HG03066 (cell line): ENCODE data around the gene CFAP92.

ENCODE experiments used
- ATAC-seq: cut with Tn5 transposase; IDR thresholded peaks from one replicate; pipeline ENCODE4 v1.9.1; 2021; ENCODE audit warnings: low read depth; ENCODE audit not compliant: unreplicated experiment

CFAP92 gene

DNA sequence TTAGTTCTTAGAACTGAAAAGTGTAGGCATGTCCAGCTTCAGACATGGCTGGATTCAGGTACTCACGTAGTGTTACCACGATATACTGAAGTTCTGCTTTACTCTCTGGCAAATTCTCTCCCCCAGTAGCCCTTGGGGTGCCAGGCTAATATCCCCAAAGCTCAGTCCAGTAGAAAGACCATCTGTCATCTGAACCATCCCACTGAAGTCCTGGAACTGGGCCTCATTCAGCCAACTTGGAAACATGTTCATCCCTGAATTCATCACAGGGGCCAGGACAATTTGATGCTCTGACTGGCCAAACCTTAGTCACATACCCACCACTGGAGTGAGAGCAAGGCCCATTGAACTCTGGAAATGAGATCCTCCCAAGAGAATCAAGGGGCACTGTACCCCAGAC lies 15.4 kb upstream of the CFAP92 start:
- no peak for ATAC-seq

DNA sequence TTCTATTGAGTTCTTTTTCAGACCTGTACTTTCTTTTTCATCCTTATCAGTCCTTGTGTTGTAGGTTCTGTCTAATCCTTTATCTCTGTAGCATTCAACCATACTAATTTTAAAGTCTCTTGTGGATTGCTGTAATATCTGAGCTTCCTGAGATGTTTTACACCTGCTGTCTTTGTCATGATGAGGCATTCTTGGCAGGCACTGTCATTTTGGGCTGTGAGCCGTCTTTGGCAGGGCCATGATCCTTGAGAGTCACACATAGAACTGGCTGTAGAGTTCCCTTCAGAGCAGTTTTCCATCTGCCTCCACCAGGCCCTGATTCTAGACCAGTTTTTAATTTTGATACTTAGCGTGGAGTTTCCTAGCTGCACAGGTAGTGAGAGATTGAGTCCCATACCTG lies 13.9 kb upstream of the CFAP92 start:
- no peak for ATAC-seq

DNA sequence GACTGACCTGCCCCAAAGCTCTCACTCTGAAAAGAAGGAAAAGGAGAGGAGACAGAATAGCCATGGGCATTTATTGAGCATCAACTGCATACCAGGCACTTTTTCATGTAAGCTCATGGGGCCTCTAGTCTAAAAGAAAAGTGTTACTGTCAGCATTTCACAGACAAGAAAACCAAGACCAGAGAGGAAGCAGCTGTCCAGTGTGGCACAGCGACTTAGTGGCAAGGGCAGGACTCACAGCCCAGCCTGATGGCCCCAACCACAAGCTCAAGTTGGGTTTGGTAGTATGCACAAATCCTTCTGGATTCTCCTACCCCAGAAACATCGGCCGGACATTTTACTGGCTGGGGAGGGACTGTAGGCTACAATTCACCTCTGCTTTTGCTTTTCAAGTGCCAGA lies 13.0 kb upstream of the CFAP92 start:
- ATAC-seq = no peak

- no peak for ATAC-seq
Measured at GRCh38 chr3:129005526-129006303, 11.8 kb upstream of the CFAP92 start.

DNA sequence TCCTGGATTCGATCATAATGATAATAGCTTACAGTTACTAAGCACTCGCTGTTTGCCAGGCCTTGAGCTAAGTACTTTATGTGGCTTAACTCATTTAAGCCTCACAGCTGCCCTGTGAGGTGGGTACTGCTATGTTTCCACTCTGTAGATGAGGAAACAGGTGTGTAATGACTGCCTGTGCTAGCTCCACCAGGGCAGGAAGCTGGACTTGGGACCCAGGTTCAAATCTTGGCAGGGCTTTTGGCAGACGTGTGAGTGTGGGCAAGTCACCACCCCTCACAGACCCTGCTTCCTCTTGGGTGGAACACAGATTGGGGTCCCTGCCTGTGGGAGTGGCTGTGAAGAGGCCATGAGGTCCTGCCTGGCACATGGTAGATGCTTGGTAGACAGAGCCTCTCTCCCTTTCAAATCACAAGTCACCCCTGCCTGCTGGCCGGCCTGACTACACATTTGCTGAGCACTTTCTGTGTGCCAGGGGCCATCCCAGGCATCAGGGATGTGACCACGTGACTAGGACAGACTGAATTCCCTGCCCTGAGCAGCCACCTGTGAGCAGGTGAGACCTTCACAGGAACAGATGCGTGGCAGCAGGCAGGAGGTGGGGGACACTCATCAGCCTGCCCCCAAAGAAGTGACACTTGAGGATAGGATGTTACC lies 10.9 kb upstream of the CFAP92 start:
- no peak for ATAC-seq

- ATAC-seq = no peak
Measured at GRCh38 chr3:129003578-129004112, 9.8 kb upstream of the CFAP92 start.

- ATAC-seq = no peak
Measured at GRCh38 chr3:129002573-129003569, 9.0 kb upstream of the CFAP92 start.

GRCh38 chr3:129001806-129002572 lies 8.1 kb upstream of the CFAP92 start:
- ATAC-seq = no peak

DNA sequence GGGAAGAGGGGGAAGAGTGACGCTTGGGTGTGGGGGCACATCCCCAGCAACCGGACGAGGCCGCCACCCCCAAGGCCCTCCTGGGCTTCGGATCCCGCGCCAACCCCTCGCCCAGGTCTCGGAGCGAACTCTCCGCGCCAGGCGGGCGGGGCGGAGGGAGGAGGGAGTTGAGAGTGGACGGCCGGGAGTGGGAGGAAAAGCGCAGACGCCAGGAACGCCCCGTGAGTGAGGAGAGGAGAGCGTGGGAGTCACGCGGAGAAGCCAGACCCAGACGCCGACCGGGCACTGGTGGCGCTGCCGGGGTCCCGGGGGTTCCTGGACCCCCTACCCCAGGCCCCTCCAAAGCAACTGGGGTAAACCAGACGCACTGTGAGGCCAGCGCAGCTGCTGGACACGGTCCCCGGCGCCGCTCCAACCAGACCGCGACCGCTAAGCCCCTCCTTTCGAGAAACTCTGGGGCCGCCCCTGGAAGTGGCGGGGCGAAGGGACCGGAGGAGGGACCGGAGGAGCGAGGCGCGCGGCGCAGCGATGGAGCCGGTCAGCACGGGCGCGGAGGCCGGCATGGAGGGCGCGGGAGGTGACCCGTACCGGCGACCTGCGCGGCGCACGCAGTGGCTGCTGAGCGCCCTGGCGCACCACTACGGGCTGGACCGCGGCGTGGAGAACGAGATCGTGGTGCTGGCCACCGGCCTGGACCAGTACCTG lies 7.4 kb upstream of the CFAP92 start, which contains the start of gene EFCC1:
EFCC1 (plus strand) TSS at position 204 of the 705 bp plus-strand sequence; CDS start at position 529, 325 bp downstream.
- ATAC-seq = no peak

GRCh38 chr3:129000742-129001100 lies 6.8 kb upstream of the CFAP92 start:
- no peak for ATAC-seq

DNA sequence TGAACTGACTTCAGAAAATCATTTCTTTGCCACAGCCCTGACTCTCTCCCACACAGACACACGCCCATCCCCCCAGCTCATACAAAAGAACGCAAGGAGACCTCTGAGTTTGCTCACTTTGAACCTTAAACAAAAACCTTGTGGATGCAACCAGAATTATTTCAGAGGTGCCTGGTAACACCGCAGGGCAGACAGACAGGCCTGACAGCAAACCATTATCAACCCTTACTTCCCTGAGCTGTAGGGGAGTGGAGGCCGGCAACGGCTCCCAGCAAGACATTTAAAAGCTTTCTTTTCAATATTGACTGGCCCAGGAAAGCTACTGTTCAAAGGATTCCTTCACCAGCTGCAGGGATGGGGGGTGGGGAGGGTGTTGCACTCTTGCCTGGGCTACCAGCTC lies 5.2 kb upstream of the CFAP92 start:
- ATAC-seq = no peak

GRCh38 chr3:128998561-128998960 lies 4.7 kb upstream of the CFAP92 start:
- ATAC-seq = no peak

DNA sequence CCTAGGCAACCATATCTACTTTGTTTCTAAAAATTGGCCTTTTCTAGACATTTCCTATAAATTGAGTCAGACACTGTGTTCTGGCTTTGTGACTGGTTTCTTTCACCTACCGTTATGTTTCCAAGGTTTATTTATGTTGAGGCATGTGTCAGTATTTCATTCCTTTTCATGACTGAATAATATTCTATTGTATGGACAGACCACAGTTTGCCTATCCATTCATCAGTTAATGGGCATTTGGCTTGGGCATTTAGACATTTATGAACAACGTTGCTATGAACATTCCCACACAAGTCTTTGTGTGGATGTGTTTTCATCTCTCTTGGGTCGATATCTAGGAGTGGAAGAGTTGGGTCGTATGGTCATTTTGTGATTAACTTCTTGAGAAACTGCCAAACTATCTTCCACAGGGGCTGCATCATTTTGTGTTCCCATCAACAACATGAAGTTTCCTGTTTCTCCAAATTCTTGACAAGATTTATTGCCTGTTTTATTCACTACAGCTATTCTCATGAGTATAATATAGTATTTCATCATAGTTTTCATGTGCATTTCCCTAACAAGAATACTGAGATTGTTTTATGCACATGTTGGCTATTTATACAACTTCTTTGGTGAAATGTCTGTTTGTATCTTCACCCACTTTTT lies 3.7 kb upstream of the CFAP92 start:
- ATAC-seq = no peak

DNA sequence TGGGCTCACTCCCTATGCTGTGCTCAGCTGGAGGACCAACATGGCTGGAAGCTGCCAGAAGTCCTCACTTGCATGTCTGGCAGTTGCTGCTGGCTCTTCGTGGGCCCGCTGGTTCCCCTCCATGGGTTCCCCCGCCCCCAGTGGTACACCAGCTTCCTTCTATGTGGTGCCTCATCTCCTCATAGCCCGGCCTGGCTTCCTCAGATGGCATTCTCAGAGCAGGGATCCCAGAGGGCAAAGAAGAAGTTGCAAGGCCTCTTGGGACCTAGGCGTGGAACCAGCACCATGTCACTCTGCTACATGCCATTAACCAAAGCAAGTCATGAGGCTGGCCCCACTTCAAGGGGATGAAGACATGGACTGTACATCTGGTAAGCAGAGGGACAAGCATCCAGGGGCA lies 2.9 kb upstream of the CFAP92 start:
- no peak for ATAC-seq

- ATAC-seq = no peak
Measured at GRCh38 chr3:128996200-128996599, 2.3 kb upstream of the CFAP92 start.

- ATAC-seq = no peak
Measured at GRCh38 chr3:128995737-128996136, 1.9 kb upstream of the CFAP92 start.

DNA sequence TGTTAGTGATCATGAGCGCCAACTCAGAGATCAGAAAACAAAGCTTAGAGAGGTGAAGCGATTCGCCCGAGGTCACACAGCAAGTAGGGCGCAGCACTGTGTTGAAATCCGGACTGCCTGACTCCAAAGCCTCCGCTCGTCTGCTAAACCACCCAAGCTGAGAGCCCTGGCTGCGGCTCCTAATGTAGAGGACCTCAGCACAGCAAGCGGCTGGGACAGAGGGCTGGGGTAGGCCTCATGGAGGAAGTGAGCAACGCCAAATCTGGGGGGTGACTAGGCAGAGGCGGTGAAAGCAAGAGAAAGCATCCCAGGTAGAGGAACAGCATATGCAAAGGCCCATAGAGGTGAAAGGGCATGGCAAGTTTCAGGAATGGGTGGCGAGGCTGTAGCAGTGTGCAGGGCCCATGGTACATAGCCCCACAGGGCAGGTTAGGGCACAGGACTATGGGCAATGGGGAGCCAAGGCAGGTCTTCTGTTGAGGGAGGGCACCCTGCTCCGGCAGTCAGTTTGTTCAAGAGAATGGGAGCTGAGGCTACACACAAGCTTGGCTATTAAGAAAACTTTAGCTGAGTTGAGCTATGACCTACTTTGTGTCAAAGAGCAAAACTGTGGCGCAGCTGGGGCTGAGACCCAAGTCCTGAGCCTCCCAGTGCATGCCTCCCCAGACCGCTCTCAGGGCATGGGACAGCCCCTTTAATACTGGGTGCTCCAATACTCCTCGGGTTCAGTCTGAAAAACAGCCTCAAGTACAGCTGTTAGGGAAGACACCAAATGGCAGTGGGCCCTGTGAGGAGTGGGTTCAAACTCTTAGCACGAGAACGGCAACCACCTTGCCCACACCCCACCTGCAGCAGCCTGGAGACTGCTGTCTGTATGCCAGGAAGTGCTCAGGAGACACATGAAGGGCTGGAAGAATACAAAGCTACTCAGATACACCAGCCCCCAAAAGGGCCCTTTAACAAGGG lies 988 bp upstream of the CFAP92 start:
- no peak for ATAC-seq

DNA sequence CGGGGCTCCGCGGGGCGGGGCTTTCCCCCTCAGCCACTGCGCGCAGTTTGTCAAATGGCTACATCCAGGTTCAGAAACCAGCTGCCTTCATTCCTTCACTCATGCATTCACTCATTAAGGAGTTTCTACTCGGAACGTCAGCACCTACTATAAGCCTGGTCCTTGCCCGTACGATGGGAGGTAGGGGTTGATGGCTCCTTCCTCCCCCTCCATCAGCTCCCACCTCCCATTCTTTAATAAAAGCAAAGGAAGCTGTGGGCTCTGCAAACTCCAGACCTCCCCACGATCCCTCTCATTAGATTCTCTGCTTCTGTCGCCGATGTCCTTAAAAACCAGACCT lies 267 bp upstream of the CFAP92 start:
- no peak for ATAC-seq
